HG03175 (cell line): ENCODE results near the gene DARS1.

ENCODE experiments used
- ATAC-seq: cut with Tn5 transposase; IDR thresholded peaks from one replicate; pipeline ENCODE4 v1.9.1; 2021; ENCODE audit warnings: mild to moderate bottlenecking, moderate library complexity; ENCODE audit not compliant: unreplicated experiment

Gene DARS1

GRCh38 chr2:135985018-135985825, at the start of gene DARS1:
Gene DARS1 (minus strand): TSS chr2:135985626. CDS start chr2:135985468, 158 bp downstream.
- peak; percentile 86 for ATAC-seq

DNA sequence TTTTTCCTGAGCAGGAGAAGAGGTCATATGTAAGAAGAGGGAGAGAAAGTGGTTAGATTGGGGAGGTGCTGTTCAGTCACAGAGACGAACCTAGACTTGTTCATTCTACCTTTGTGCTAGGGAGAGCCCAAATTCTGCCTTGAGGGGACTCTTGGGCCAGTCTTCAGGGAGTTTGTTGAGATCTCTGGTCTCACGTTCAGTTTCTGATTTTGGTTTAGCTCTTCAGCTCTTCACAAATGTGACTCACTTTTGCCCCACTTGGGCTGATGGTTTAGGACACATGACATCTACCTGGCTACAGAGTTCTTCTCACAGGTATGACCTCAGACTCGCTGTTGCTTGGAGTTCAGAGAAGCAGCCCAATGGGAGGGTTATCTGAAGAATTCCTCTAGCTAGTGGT, 49.2 kb upstream of the DARS1 start:
- no peak for ATAC-seq

DNA sequence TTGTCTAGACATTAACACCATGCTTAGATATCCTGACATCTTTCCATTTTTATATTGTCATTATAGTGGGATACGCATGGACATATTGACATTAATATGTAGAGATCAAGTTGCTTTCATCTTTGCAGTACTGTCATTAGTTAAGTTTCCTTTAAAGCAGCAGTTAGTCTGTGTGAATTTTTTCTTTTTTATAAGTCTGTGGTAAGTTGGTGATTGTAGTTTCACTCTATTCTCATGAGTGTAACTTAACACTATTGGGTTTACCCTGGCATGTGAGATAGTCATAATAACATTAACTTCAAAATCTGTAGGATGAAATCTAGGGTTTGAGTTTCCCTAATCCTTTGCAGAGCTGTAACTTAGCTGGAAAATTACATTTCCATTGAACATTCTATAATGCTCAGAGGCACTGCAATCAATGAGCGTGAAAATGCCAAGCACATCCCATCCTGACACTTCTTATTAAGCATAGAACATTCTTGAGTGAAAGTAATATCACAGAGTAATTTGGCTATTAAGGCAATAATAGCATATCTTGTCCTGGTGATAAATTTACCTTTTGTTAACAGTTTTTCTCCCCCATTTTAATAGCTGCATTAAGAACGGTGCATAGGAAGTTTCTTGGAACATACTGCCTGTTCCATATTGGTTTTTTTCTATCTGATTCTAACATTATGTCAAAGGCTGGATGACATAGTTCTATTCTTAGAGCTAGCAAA, 47.5 kb upstream of the DARS1 start:
- ATAC-seq = no peak

DNA sequence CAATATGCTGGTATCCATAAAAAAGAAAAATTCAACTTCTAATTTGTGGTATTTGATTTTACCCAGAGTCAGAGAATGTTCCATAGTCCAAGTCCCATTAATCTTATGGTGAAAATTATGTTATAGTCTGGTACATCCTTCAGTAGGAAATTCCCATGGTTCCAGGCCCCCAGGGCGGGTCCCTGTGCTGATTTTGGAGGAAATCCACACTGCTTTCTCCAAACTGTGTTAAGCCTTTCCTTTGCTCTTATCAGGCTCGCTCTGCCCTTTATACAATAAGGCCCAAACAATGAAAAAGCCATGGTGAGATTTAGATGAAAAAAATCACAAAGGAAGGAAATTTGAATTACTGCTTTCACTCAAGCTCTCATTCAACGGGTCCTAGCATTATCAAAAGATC, 46.8 kb upstream of the DARS1 start:
- no peak for ATAC-seq

- ATAC-seq = no peak
These were observed 46.3 kb upstream of the DARS1 start for GRCh38 chr2:136031711-136032110.

DNA sequence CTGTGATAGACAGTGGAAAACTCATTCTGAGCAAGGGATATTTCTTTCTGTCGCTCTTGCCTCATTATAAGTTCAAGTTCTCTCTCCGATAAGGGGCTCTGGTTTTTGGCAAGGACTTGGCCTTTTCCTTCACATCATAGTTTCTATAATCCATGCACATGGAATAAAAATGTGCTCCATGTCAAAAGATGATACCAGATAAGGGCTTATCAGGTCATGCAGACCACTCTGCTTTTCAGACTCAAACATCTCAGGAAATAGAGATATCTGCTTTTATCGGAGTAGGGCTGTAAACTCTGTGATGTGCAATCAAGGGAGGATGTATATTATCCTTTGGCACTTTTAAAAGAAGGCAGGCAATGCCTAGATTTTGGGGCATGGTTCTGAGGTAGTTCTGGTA, 45.0 kb upstream of the DARS1 start:
- no peak for ATAC-seq

DNA sequence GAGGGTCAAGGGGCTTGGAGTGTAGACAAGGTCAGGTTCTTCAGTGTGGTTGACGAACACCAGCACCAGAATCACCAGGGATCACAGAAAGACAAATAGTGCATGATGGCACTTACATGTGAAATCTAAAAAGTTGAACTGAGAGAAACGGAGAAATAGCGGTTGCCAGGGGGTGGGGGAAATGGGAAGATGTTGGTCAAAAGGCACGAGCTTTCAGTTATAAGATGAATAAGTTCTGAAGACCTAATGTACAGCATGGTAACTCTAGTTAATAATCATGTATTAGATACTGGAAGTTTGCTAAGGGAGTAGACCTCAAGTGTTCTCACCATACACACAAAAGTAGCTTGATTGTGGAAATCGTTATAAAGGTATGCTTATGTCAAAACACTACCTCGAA, 43.7 kb upstream of the DARS1 start:
- peak; percentile 83 for ATAC-seq

DNA sequence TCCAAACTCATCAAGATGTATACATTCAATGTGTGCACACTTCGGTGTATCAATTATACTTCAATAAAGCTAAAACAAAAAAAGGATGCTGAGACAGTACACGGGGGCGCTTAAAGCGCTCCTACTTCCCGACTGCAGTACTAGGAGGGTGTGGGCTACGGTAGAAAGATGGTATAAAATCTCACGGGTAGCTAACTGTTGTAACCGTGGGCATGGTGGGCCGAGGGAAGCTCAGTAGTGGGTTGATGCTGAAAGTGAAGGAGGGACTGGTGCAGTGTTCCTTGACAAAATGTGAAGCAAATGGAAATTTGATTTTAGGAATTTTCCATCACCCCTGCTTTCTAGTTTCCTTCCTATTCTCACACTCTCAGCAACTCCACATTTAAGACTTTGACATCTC, 42.6 kb upstream of the DARS1 start:
- ATAC-seq = no peak

DNA sequence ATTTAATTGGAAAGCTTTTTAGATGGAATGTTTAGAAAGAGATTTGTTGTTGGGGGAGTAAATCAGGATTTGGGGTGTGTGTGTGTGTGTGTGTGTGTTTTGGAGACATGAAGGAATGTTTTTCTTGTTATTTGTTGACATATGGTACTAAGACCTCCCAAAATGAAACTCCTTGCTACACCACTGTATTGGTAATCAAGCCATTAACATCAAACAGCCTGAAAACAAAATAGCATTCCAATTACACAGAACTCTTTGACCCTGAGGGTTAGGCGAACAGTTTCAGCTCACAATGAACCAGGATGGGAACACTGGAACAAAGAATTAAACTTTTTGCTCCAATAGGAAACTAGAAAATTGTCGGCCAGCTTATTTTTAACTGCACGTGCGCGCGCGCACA, 41.7 kb upstream of the DARS1 start:
- ATAC-seq = no peak

- no peak for ATAC-seq
These were observed 39.9 kb upstream of the DARS1 start for GRCh38 chr2:136025057-136025973.

GRCh38 chr2:136024616-136025015, 39.2 kb upstream of the DARS1 start:
- no peak for ATAC-seq

DNA sequence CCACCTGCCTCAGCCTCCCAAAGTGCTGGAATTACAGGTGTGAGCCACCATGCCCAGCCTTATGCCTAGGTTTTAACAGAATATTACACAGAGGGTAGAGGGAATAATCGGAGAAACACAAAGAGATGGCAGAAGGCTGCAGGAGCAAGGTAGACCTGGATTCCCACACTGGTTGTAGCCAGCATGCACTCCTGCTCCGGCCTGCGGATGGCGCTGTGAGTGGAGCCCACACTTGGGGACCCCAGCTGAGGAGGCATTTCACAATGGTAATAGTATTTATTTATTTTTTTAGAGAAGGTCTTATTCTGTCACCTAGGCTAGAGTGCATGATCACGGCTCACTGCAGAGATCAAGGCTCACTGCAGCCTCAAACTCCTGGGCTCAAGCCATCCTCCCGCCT, 38.8 kb upstream of the DARS1 start:
- ATAC-seq = no peak

DNA sequence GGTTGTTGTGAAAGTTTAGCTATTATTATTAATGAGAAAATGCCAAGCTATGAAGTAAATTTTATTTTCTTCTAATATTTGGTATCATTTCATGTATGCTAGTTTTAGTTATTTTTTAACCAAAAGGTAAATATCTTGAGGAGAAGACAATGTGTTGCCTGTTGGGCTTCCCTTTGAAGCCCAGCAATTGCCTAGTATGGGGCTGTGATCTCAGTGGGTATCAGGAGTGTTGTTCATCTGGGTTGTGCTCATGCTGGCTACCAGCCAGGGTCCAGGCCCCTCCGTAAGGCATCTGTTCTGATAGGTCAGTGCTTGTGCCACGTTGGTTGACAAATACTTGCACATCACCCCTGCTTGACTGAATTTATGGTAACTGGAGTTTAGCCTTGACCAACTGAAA, 38.0 kb upstream of the DARS1 start:
- no peak for ATAC-seq

GRCh38 chr2:136022396-136023146, 37.1 kb upstream of the DARS1 start:
- ATAC-seq = no peak

DNA sequence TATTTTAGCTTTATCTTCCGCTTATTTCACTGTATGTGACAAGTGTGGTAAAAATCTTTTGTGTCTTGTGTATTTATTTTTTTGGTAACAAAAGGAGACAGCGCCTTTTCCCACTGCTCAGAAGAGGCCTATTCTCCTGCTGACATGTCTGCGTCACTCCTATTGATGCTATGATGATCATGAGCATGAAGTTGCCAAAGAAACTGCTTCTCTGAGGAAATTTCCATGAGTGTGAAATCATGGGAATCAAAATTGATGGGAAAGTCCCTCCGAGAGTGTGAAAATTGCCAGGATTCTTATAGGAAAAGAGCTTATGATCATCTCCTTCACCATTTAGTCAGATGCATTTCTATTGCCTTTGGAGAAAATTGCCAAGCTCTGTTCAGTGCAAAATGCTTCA, 36.5 kb upstream of the DARS1 start:
- ATAC-seq = no peak

- ATAC-seq = no peak
These were observed 36.0 kb upstream of the DARS1 start for GRCh38 chr2:136021406-136021805.

DNA sequence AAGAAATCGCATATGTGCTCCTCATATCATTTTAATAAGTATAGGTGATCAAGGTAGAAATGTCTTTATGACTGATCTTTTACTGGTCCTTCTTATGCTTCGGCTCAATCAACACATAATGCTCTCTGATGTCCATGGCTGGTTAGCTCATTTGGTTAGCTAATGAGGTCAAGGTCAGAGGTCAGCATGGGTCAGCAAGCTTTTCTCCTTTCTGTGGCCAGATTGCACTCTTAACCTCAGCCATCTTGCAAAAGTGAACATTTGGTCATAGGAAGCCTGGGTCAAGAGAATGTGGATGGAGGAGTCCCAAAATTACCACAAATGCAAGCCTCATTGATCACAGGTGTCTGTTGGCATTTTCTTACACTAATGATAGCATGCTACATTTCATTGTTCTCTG, 35.4 kb upstream of the DARS1 start:
- no peak for ATAC-seq

DNA sequence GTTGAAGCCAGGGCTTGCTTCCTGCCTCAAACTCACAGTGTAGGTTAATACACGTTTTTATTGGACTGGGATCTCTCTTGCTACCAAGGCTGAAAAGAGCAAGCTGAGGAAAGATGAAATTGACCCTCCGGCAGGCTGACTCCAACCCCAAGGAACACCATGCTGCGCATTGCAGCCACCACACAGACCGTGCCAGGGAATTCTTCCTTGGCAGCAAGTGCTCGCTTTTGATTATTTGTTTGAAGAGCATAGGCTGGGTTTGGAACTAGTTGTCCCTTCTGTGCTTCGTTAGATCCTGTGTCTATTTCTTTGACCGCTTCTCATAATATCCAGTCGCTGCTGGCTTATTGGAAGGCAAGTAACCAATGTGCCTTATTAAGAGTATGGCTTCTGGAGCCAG, 34.4 kb upstream of the DARS1 start:
- ATAC-seq = no peak

GRCh38 chr2:136019306-136019705, 33.9 kb upstream of the DARS1 start:
- peak; percentile 79 for ATAC-seq

DNA sequence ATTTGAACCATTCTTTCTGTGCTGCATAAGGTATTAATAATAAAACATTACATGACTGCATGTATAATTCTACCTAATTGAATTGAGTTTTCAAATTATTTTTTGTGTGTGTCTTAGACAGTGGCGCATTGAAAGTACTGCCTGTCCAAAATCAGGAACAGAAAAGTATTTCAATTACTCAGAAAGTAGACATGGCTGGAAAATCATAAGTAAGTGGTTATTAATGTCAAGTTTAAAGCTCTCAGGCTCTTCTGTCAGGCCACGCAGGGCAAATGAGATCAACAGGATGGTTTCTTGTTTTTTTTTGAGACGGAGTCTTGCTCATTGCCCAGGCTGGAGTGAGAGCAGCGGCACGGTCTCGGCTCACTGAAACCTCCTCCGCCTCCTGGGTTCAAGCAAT, 32.4 kb upstream of the DARS1 start:
- no peak for ATAC-seq

- no peak for ATAC-seq
These were observed 31.4 kb upstream of the DARS1 start for GRCh38 chr2:136016836-136017235.
